ENCODE results near the gene LRP2. TPM values are rescaled to one million over a fixed set of nuclear protein-coding genes. Genes with fewer than 3 reads are reported as not detected.

The LRP2 gene
- total and polyA plus RNA-seq, 2 of the 4 experiments (the other 2 are of a cell fraction): not detected

DNA sequence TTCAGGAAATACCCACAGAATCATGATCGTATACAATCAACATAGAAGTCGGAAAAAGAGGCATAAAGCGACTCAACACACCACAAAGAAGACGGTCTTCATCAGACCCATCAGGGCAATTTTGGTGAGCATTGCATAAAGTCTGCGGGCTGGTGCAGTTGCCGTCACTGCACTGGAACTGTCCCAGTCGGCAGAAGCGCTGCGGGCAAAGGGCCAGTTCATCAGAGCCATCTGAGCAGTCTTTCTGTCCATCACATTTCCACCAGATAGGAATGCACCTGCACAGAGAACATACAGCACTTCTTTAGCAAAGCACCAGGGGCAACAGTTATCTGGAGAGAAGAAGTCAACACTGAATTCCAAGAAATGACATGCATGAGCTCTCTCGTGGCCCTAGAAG, 187.2 kb downstream of the LRP2 start:
- H3K18ac ChIP-seq (ENCODE audit: low read depth, low read length): no peak overlapping the region
- intact Hi-C loops (cut with micrococcal nuclease) (no loop called here), in situ Hi-C loops (cut with MboI; ENCODE audit: low sequenced_read_pairs) (no loop called here), dilution Hi-C loops (cut with HindIII; ENCODE audit: low sequenced_read_pairs, unreplicated experiment) (no loop called here)
- H2AK5ac ChIP-seq (ENCODE audit: low read depth, low read length): no peak overlapping the region
- no peak overlapping the region for H2BK15ac ChIP-seq (ENCODE audit: low read depth, low read length)
- H3K9ac ChIP-seq (ENCODE audit: low read depth, low read length): no peak overlapping the region
- no peak overlapping the region for H3K23ac ChIP-seq (ENCODE audit: low read depth, low read length)
- no peak for DNase-seq
- no peak overlapping the region for H3K14ac ChIP-seq (replicated peaks; ENCODE audit: low read depth, low read length)
- no peak for TF ChIP-seq FOS (IDR thresholded peaks at IDR 0.05; ENCODE audit: low read depth, low read length)
- no peak for TF ChIP-seq MAFK (IDR thresholded peaks at IDR 0.05; ENCODE audit: low read depth, low read length)
- TF ChIP-seq MAZ (IDR thresholded peaks at IDR 0.05; ENCODE audit: borderline replicate concordance, low read depth, low read length): no peak
- no peak for TF ChIP-seq ELK1 (IDR thresholded peaks at IDR 0.05; ENCODE audit: borderline replicate concordance, low read depth, low read length)
- no peak for TF ChIP-seq RFX5 (IDR thresholded peaks at IDR 0.05; ENCODE audit: low read depth, low read length)
- TF ChIP-seq SMC3 (IDR thresholded peaks at IDR 0.05; ENCODE audit: low read depth, low read length): no peak
- TF ChIP-seq CHD1 (IDR thresholded peaks at IDR 0.05; ENCODE audit: low read depth, low read length): no peak
- no peak for TF ChIP-seq POLR2A (IDR thresholded peaks at IDR 0.05; ENCODE audit: low read depth, low read length)
- TF ChIP-seq, protein P1, sequence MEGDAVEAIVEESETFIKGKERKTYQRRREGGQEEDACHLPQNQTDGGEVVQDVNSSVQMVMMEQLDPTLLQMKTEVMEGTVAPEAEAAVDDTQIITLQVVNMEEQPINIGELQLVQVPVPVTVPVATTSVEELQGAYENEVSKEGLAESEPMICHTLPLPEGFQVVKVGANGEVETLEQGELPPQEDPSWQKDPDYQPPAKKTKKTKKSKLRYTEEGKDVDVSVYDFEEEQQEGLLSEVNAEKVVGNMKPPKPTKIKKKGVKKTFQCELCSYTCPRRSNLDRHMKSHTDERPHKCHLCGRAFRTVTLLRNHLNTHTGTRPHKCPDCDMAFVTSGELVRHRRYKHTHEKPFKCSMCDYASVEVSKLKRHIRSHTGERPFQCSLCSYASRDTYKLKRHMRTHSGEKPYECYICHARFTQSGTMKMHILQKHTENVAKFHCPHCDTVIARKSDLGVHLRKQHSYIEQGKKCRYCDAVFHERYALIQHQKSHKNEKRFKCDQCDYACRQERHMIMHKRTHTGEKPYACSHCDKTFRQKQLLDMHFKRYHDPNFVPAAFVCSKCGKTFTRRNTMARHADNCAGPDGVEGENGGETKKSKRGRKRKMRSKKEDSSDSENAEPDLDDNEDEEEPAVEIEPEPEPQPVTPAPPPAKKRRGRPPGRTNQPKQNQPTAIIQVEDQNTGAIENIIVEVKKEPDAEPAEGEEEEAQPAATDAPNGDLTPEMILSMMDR (conservative IDR thresholded peaks at IDR 0.05; ENCODE audit: low read depth, low read length): no peak
- no peak for TF ChIP-seq RAD21 (IDR thresholded peaks at IDR 0.05; ENCODE audit: low read length)
- no peak for TF ChIP-seq RCOR1 (IDR thresholded peaks at IDR 0.05; ENCODE audit: insufficient replicate concordance, low read length)
- TF ChIP-seq NFE2L2 (IDR thresholded peaks at IDR 0.05; ENCODE audit: low read depth, low read length): no peak
- TF ChIP-seq BHLHE40 (IDR thresholded peaks at IDR 0.05; ENCODE audit: low read depth, low read length): no peak
- TF ChIP-seq CEBPB (IDR thresholded peaks at IDR 0.05; ENCODE audit: low read depth, low read length): no peak
- TF ChIP-seq, protein P2, sequence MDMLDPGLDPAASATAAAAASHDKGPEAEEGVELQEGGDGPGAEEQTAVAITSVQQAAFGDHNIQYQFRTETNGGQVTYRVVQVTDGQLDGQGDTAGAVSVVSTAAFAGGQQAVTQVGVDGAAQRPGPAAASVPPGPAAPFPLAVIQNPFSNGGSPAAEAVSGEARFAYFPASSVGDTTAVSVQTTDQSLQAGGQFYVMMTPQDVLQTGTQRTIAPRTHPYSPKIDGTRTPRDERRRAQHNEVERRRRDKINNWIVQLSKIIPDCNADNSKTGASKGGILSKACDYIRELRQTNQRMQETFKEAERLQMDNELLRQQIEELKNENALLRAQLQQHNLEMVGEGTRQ (IDR thresholded peaks at IDR 0.05; ENCODE audit: low read depth, low read length): no peak
- no peak for TF ChIP-seq MXI1 (IDR thresholded peaks at IDR 0.05; ENCODE audit: borderline replicate concordance, low read depth, low read length)
- ChIA-PET CTCF (no interaction called here), POLR2A (ENCODE audit: unreplicated experiment) (no interaction called here)
- H3K4me1 ChIP-seq (ENCODE audit: control insufficient read depth, insufficient read depth, low read length): no peaks in the 10 kb centered on the region
- no peak overlapping the region for H2AFZ ChIP-seq (replicated peaks; ENCODE audit: low read length, poor library complexity)
- H3K9me1 ChIP-seq (ENCODE audit: insufficient read depth, low read length): no peaks in the 10 kb centered on the region
- no peak overlapping the region for H2BK20ac ChIP-seq (ENCODE audit: low read depth, low read length)
- H4K8ac ChIP-seq (ENCODE audit: low read depth in 2 of 2, low read length in 2 of 2): no peak overlapping the region
- BruUV-seq (replicated peaks): no TSS peak
- H3K4me3 ChIP-seq (ENCODE audit: insufficient read depth, low read depth, low read length): no peak overlapping the region
- WGBS, 2 experiments (ENCODE audit: extremely low coverage in 2 of 2, insufficient read length in 1 of 2): 64% methylated on average over 3 of the region's 10 CpGs; no CpG with 5 or more reads in 1 of the 2 experiments
- H4K5ac ChIP-seq (ENCODE audit: low read depth, low read length): no peak overlapping the region
- no peaks in the 10 kb centered on the region for H4K20me1 ChIP-seq (ENCODE audit: insufficient read depth, low read length)
- no peaks in the 10 kb centered on the region for H3K79me1 ChIP-seq (ENCODE audit: low read depth in 1 of 2, low read length in 2 of 2)
- H3K27me3 ChIP-seq (ENCODE audit: control insufficient read depth, insufficient read depth, low read length): no peaks in the 10 kb centered on the region
- no peak overlapping the region for H3K4me2 ChIP-seq (ENCODE audit: low read depth, low read length)
- no peaks in the 10 kb centered on the region for H3K36me3 ChIP-seq (ENCODE audit: control insufficient read depth, insufficient read depth, low read length)
- no peak overlapping the region for H3K27ac ChIP-seq (ENCODE audit: insufficient read depth, low read length)
- no peak overlapping the region for H3K4ac ChIP-seq (ENCODE audit: low read depth, low read length)
- H4K91ac ChIP-seq (ENCODE audit: insufficient read depth, low read depth, low read length): no peak overlapping the region
- no peak overlapping the region for H2AK9ac ChIP-seq (replicated peaks; ENCODE audit: low read depth, low read length, poor library complexity)
- H2BK120ac ChIP-seq (ENCODE audit: low read depth, low read length): no peak overlapping the region
- no peak for ATAC-seq (ENCODE audit: low read depth)
- no peaks in the 10 kb centered on the region; the same call in 1 of the 2 replicates for H3K9me3 ChIP-seq (ENCODE audit: control insufficient read depth, insufficient read depth, low read length)
- H2BK5ac ChIP-seq (ENCODE audit: low read depth, low read length, poor library complexity, severe bottlenecking): no peak overlapping the region
- no peak overlapping the region for H3K56ac ChIP-seq (ENCODE audit: extremely low read depth, insufficient read depth, low read length)
